ENCODE data around the gene GPI.

Gene GPI

DNA sequence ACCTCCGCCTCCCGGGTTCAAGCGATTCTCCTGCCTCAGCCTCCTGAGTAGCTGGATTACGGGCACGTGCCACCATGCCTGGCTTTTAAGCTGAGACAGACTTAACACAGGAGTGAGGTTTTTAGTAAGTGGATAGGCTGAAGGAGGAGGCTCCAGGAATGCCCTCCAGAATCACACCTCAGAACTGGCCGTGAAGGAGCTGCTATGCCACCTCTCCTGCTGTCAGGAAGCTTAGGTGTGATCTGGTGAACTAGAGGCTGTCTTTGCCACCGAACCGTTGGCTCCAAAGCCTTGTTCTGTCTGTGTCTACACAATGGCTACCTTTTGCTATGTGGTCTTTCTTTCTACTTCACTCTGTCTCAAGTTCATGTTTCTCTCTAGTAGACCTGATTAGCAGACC, 43.4 kb downstream of the GPI start:
- no peak for DNase-seq (ENCODE audit: low read depth in 2 of 2)
- TF ChIP-seq, protein P1, sequence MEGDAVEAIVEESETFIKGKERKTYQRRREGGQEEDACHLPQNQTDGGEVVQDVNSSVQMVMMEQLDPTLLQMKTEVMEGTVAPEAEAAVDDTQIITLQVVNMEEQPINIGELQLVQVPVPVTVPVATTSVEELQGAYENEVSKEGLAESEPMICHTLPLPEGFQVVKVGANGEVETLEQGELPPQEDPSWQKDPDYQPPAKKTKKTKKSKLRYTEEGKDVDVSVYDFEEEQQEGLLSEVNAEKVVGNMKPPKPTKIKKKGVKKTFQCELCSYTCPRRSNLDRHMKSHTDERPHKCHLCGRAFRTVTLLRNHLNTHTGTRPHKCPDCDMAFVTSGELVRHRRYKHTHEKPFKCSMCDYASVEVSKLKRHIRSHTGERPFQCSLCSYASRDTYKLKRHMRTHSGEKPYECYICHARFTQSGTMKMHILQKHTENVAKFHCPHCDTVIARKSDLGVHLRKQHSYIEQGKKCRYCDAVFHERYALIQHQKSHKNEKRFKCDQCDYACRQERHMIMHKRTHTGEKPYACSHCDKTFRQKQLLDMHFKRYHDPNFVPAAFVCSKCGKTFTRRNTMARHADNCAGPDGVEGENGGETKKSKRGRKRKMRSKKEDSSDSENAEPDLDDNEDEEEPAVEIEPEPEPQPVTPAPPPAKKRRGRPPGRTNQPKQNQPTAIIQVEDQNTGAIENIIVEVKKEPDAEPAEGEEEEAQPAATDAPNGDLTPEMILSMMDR (IDR thresholded peaks at IDR 0.05; ENCODE audit: low read depth, low read length) = no peak
- no peak overlapping the region for H3K4me3 ChIP-seq (replicated peaks in 1 of 2; ENCODE audit: low read depth in 2 of 2, low read length in 2 of 2)

DNA sequence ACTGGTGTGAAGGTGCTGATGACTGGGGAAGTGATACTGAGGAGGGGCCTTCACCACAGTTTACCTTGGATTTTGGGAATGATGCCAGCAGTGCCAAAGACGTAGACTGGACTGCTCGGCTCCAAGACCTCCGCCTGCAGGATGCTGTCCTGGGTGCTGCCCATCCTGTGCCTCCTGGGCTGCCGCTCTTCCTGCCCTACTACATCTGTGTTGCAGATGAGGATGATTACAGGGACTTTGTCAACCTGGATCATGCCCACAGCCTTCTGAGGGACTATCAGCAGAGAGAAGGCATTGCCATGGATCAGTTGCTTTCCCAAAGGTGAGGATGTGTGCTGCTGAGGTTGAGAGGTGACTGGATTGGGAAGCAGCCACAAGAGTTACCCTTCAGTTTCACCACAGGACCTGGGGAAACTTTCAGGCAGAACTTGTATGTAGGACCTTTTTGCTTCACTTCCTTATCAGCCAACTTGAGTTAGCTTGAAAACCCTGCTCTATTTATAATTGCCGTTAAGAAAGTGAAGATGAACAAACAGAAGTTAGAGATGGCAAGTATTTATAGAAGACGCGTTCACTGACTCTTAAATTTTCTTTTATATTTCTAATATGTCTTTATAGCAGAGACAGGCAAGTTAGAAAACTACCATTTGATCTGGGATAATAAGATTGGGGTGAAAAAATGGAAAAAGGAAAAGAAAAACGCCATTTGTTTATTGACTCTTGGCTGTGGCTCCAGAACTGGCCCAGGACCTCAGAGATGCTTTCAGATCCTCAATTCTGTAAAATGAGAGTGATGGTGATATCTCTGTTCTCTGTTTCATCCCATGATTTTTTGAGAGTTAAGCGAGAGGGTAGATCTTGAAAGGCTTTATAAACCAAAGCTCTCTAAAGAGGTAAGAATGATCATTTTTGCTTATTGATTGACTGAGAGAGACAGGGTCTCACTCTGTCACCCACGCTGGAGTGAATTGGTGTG, 44.5 kb downstream of the GPI start:
- no peak overlapping the region for H3K4me3 ChIP-seq (replicated peaks in 1 of 2; ENCODE audit: low read depth in 2 of 2, low read length in 2 of 2)
- TF ChIP-seq, protein P1 (IDR thresholded peaks at IDR 0.05; ENCODE audit: low read depth, low read length) = no peak
- DNase-seq (ENCODE audit: low read depth in 2 of 2) = no peak

DNA sequence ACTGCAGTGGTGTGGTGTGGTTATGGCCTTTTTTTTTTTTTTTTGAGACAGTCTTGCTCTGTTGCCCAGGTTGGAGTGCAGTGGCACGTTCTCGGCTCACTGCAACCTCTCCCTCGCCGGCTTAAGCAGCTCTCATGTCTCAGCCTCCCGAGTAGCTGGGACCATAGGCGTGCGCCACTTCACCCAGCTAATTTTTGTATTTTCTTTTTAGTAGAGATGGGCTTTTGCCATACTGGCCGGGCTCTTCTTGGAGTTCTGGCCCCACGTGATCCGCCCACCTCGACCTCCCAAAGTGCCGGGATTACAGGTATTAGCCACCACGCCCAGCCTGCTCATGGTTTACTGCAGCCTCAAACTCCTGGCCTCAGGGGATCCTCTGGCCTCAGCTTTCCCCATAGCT, 46.2 kb downstream of the GPI start:
- TF ChIP-seq, protein P1 (IDR thresholded peaks at IDR 0.05; ENCODE audit: low read depth, low read length) = no peak
- DNase-seq (ENCODE audit: low read depth in 2 of 2) = no peak
- H3K4me3 ChIP-seq (replicated peaks in 1 of 2; ENCODE audit: low read depth in 2 of 2, low read length in 2 of 2) = no peak overlapping the region

DNA sequence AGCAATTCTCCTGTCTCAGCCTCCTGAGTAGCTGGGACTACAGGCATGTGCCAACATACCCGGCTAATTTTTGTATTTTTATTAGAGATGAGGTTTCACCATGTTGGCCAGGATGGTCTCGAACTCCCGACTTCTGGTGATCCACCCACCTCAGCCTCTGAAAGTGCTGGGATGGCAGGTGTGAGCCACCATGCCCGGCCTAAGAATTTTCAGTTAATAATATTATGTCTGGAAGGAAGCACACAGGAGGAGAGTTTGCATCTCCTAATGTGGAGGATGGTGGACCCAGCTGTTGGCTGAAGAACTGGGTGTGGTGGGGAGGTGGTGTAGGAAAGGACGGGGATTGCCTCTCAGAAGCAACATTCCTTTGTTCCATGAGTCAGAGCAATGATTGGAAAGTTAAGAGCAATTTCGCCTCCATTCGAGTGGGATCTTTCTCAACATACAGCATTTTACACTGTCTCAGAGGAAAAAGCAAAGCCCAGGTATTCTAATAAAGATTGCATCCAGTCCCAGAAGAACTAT, 51.1 kb downstream of the GPI start:
- peak in 1 of 2 donors; percentile 26 for DNase-seq (ENCODE audit: low read depth in 2 of 2)
- H3K4me3 ChIP-seq (replicated peaks in 1 of 2; ENCODE audit: low read depth in 2 of 2, low read length in 2 of 2) = no peak overlapping the region
- TF ChIP-seq, protein P1 (IDR thresholded peaks at IDR 0.05; ENCODE audit: low read depth, low read length) = no peak

DNA sequence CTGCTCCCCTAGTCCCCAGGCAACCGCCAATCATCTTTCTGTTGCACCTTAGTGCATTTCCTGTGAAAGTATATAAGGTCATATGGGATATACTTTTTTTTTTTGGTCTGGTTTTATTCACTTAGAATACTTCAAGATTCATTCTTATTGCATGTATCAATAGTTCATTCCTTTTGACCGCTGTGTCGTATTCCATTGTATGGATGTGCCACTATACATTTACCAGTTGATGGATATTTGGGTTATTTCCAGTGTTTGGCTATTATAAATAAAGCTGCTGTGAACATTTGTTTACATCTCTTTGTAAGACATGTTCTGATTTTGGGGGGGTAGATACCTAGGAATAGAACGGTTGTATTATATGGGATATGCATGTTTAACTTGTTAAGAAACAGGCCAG, 53.3 kb downstream of the GPI start:
- no peak for DNase-seq (ENCODE audit: low read depth in 2 of 2)
- TF ChIP-seq, protein P1 (IDR thresholded peaks at IDR 0.05; ENCODE audit: low read depth, low read length) = no peak
- no peak overlapping the region for H3K4me3 ChIP-seq (replicated peaks in 1 of 2; ENCODE audit: low read depth in 2 of 2, low read length in 2 of 2)

DNA sequence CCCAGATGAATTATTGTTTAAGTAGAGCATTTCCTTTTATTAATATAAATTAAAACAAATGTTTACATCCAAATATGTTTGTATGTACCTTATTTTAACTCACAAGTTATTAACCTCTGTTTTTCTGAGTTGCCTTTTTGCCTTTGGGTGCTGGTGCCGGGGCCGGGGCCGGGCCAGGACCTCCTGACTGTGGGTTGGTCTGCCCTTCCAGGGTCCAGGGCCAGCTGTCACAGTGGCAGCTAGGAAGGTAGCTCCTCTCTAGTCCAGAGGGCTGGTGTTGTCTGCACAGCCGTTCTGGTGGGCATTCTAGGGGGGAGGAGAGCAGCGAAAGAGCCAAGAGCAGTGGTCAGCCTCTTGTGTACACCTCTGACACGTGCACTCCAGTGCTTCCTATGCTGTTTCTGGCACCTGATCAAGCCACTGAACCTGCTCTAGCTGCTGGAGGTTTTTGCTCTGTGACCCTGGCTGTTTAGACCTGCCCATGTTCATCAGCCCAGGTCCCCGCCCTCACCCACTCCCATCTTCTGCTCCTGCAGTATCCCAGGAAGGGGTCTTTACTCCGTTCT, 61.2 kb downstream of the GPI start:
- DNase-seq (ENCODE audit: low read depth in 2 of 2) = no peak
- H3K4me3 ChIP-seq (replicated peaks in 1 of 2; ENCODE audit: low read depth in 2 of 2, low read length in 2 of 2) = no peak overlapping the region
- TF ChIP-seq, protein P1 (IDR thresholded peaks at IDR 0.05; ENCODE audit: low read depth, low read length) = no peak

Data from cardiac fibroblast (primary cell).